Measurements from ENCODE around the gene UBTF. TPM values are rescaled to one million over a fixed set of nuclear protein-coding genes. Genes with fewer than 3 reads are reported as not detected.

The UBTF gene
- total and polyA plus RNA-seq, 2 donors (not counting 3 experiments of a cell fraction or from before 2014, with no cell fraction given), result 14.7 to 84.7 TPM

GRCh38 chr17:44170135-44170498 is 49.4 kb downstream of the UBTF start:
- Histone ChIP-seq H3K79me2 (ENCODE audit: control insufficient read depth, insufficient read depth, low read length) (no peaks in the 10 kb centered on the region), H3K4me1 (ENCODE audit: control insufficient read depth, extremely low read depth, insufficient read depth, low read length) (no peaks in the 10 kb centered on the region), H3K9me1 (replicated peaks; ENCODE audit: control insufficient read depth, extremely low read depth, insufficient read depth, low read length) (no peaks in the 10 kb centered on the region), H3K27ac (ENCODE audit: insufficient read depth, low read depth, low read length) (no peak overlapping the region), H3K27me3 (ENCODE audit: control insufficient read depth in 2 of 2, insufficient read depth in 2 of 2, low read length in 2 of 2) (no peaks in the 10 kb centered on the region), H4K20me1 (replicated peaks; ENCODE audit: control insufficient read depth, extremely low read depth, insufficient read depth, low read length) (no peaks in the 10 kb centered on the region), H3K4me3 (replicated peaks in 1 of 3; ENCODE audit: insufficient read depth in 1 of 3, low read depth in 1 of 3, low read length in 3 of 3) (no peak overlapping the region), H3K9me3 (replicated peaks; ENCODE audit: control insufficient read depth, insufficient read depth, low read length) (no peaks in the 10 kb centered on the region), H3K9ac (replicated peaks; ENCODE audit: extremely low read depth, insufficient read depth, low read length) (no peak overlapping the region), H3K4me2 (ENCODE audit: insufficient read depth, low read length) (no peak overlapping the region), H3K36me3 (ENCODE audit: control insufficient read depth in 2 of 2, extremely low read depth in 1 of 2, insufficient read depth in 2 of 2, low read length in 2 of 2) (no peaks in the 10 kb centered on the region), H2AFZ (ENCODE audit: low read depth, low read length) (no peak overlapping the region)
- intact Hi-C loops (cut with micrococcal nuclease), result no loop called here
- ChIA-PET POLR2A (no interaction called here), CTCF (interaction anchor here (3.9 kb wide), 1 partner anchor 226 kb away, joined by 69 read pairs; the partner anchor contains the start of gene PPY)
- TF ChIP-seq POLR2A (IDR thresholded peaks at IDR 0.05; ENCODE audit: low read depth, low read length) (no peak), MYC (IDR thresholded peaks at IDR 0.05; ENCODE audit: low read depth, low read length) (no peak)
- FAIRE-seq (no peak), DNase-seq (ENCODE audit: low read depth, low spot score) (no peak)
- dilution Hi-C loops (cut with MboI; ENCODE audit: extremely low pct_ligation_motif_present, low sequenced_read_pairs), result no loop called here
- no TSS peak for BruUV-seq (replicated peaks)

DNA sequence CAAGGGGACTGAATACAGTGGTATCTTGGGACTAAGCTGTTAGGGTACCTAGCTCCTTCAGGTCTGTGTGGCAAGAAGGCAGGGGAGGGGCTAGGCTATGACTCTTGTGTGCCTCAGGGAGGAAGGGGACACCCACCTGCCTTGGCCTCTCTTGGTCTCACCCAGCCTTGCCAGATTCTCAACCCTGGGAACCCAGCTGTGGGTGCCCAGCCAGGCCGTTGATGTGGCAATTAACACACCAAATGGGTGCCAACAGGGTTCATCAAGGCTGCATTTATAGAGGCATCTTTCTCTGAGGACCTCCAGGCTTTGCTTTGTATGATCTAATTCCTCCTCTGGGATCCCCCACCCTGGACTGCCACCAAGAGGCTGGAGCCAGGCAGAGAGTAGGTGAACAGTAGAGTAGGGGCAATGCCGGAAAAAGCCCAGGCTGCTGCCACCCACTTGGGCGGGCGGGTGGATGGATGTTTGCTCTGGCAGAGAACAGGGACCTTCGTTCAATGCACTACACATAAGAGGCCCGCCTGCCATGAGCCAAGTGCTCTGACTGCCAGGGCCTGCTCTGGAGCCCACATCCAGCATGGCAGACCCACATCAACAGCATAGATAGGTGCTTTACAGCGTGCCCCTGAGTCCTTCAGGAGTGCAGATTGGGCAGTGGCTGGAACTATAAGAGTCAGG is 52.2 kb downstream of the UBTF start:
- no peaks in the 10 kb centered on the region for H3K36me3 ChIP-seq (ENCODE audit: control insufficient read depth in 2 of 2, extremely low read depth in 1 of 2, insufficient read depth in 2 of 2, low read length in 2 of 2)

More for the DNA sequence above, 52.2 kb downstream of the UBTF start:
- Histone ChIP-seq H3K27ac (ENCODE audit: insufficient read depth, low read depth, low read length) (no peak overlapping the region), H3K4me1 (ENCODE audit: control insufficient read depth, extremely low read depth, insufficient read depth, low read length) (no peaks in the 10 kb centered on the region), H3K79me2 (ENCODE audit: control insufficient read depth, insufficient read depth, low read length) (no peaks in the 10 kb centered on the region), H3K4me2 (ENCODE audit: insufficient read depth, low read length) (no peak overlapping the region), H3K27me3 (ENCODE audit: control insufficient read depth in 2 of 2, insufficient read depth in 2 of 2, low read length in 2 of 2) (no peaks in the 10 kb centered on the region), H3K9me1 (replicated peaks; ENCODE audit: control insufficient read depth, extremely low read depth, insufficient read depth, low read length) (no peaks in the 10 kb centered on the region), H4K20me1 (replicated peaks; ENCODE audit: control insufficient read depth, extremely low read depth, insufficient read depth, low read length) (no peaks in the 10 kb centered on the region), H3K9ac (replicated peaks; ENCODE audit: extremely low read depth, insufficient read depth, low read length) (no peak overlapping the region), H3K9me3 (replicated peaks; ENCODE audit: control insufficient read depth, insufficient read depth, low read length) (no peaks in the 10 kb centered on the region), H3K4me3 (replicated peaks in 1 of 3; ENCODE audit: insufficient read depth in 1 of 3, low read depth in 1 of 3, low read length in 3 of 3) (no peak overlapping the region), H2AFZ (ENCODE audit: low read depth, low read length) (no peak overlapping the region)
- no peak for TF ChIP-seq MAX (IDR thresholded peaks at IDR 0.05; ENCODE audit: insufficient read depth, insufficient read length)
- TF ChIP-seq, protein P1, sequence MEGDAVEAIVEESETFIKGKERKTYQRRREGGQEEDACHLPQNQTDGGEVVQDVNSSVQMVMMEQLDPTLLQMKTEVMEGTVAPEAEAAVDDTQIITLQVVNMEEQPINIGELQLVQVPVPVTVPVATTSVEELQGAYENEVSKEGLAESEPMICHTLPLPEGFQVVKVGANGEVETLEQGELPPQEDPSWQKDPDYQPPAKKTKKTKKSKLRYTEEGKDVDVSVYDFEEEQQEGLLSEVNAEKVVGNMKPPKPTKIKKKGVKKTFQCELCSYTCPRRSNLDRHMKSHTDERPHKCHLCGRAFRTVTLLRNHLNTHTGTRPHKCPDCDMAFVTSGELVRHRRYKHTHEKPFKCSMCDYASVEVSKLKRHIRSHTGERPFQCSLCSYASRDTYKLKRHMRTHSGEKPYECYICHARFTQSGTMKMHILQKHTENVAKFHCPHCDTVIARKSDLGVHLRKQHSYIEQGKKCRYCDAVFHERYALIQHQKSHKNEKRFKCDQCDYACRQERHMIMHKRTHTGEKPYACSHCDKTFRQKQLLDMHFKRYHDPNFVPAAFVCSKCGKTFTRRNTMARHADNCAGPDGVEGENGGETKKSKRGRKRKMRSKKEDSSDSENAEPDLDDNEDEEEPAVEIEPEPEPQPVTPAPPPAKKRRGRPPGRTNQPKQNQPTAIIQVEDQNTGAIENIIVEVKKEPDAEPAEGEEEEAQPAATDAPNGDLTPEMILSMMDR (IDR thresholded peaks at IDR 0.05; ENCODE audit: extremely low read depth in 1 of 2, insufficient read depth in 1 of 2, low read depth in 1 of 2, low read length in 2 of 2), result no peak
- no peak for TF ChIP-seq POLR2AphosphoS5 (IDR thresholded peaks at IDR 0.05; ENCODE audit: insufficient read depth, low read depth, low read length)
- TF ChIP-seq FOS (IDR thresholded peaks at IDR 0.05; ENCODE audit: borderline replicate concordance, insufficient read depth, low read length), result no peak
- TF ChIP-seq JUN (IDR thresholded peaks at IDR 0.05; ENCODE audit: borderline replicate concordance, insufficient read depth, insufficient read length, low read depth), result no peak
- no peak for TF ChIP-seq MYC (IDR thresholded peaks at IDR 0.05; ENCODE audit: low read depth, low read length)
- no peak for TF ChIP-seq POLR2A (IDR thresholded peaks at IDR 0.05; ENCODE audit: low read depth, low read length)
- no peak for TF ChIP-seq EZH2 (IDR thresholded peaks at IDR 0.05; ENCODE audit: borderline replicate concordance, low read depth, low read length, severe bottlenecking)
- TF ChIP-seq GATA2 (IDR thresholded peaks at IDR 0.05; ENCODE audit: insufficient read depth, insufficient read length, low read depth, low read length), result no peak
- ChIA-PET CTCF (interaction anchor here (0.6 to 3.9 kb wide), 16 partner anchors 17 to 356 kb away, joined by 3 to 69 read pairs (median 7); partner anchors contain the start of genes HDAC5, LSM12, PPY and TMUB2), POLR2A (no interaction called here)
- no peak for DNase-seq (ENCODE audit: low read depth, low spot score)
- BruUV-seq (replicated peaks), result no TSS peak
- no peak for FAIRE-seq
- intact Hi-C loops (cut with micrococcal nuclease), result no loop called here
- dilution Hi-C loops (cut with MboI; ENCODE audit: extremely low pct_ligation_motif_present, low sequenced_read_pairs), result no loop called here
